Small intestine (tissue), 7 donors: ENCODE results near the gene RRAGC. TPM values are rescaled to one million over a fixed set of nuclear protein-coding genes. Genes with fewer than 3 reads are reported as not detected.
"Not testable (repeated sequence)": the region's sequence is repeated elsewhere in the genome, so short reads cannot be mapped to it uniquely, and the experiment has no call there.

Experiments used
- DNase-seq, 2 donors: peaks; one replicate each; pipeline versions ENCODE4 v3.0.0 to v3.0.0-alpha.2; 2013
- FAIRE-seq: peaks from 2 replicates; lab custom pipeline; 2012; peaks lifted over from hg19 to GRCh38; lab: Jason Lieb, UNC
- H3K27ac ChIP-seq, 3 donors: one replicate each; pipeline ENCODE4 v1.5.1; 2013; ENCODE audit warnings: low read length in 2 of 3, mild to moderate bottlenecking in 2 of 3, control low read depth in 1 of 3, inconsistent platforms in 1 of 3, low read depth in 1 of 3, moderate library complexity in 1 of 3
- H3K27me3 ChIP-seq, 3 donors: one replicate each; pipeline ENCODE4 v1.6.1; 2013; ENCODE audit warnings: low read length in 3 of 3, inconsistent platforms in 1 of 3; ENCODE audit not compliant: control insufficient read depth in 3 of 3, insufficient read depth in 3 of 3
- H3K36me3 ChIP-seq, 3 donors: one replicate each; pipeline ENCODE4 v1.6.1; 2013; ENCODE audit warnings: low read length in 3 of 3, inconsistent platforms in 1 of 3, low read depth in 1 of 3, mild to moderate bottlenecking in 1 of 3, moderate library complexity in 1 of 3; ENCODE audit not compliant: control insufficient read depth in 3 of 3, insufficient read depth in 2 of 3
- H3K4me1 ChIP-seq, 3 donors: one replicate each; pipeline ENCODE4 v1.6.1; 2013; ENCODE audit warnings: low read length in 2 of 3, inconsistent platforms in 1 of 3, low read depth in 1 of 3, mild to moderate bottlenecking in 1 of 3, moderate library complexity in 1 of 3; ENCODE audit not compliant: control insufficient read depth in 3 of 3, insufficient read depth in 2 of 3
- H3K4me3 ChIP-seq, 3 donors: one replicate each; pipeline ENCODE4 v1.5.1; 2013; ENCODE audit warnings: low read length in 3 of 3, control low read depth in 1 of 3, inconsistent platforms in 1 of 3, low read depth in 1 of 3, mild to moderate bottlenecking in 1 of 3, moderate library complexity in 1 of 3
- H3K9me3 ChIP-seq, 2 donors: one replicate each; pipeline ENCODE4 v1.6.1; 2013; ENCODE audit warnings: low read depth in 1 of 2, low read length in 1 of 2; ENCODE audit not compliant: control insufficient read depth in 2 of 2, insufficient read depth in 1 of 2
- WGBS, 3 donors: extraction: QIAGEN DNeasy Blood & Tissue Kit; methylation state at CpG; one replicate each; pipeline ENCODE4 v1.1.7; 2013; 5-methylcytosine and 5-hydroxymethylcytosine counted together
- polyA plus RNA-seq, 4 donors: library from polyadenylated mRNA; stranded (reverse) in 3 of 4; unstranded in 1 of 4; fragments of 200-250 nt in 3 of 4; fragments of 120-200 nt in 1 of 4; gene quantifications; one replicate each; pipeline versions ENCODE4 v1.2.1 to v1.2.3, GENCODE V29; 2013
- donor health status: healthy with polysubstance abuse.
- donor health status: control.
- donor health status: control.
- donor health status: Bipolar disorder and iron deficiency.
- donor health status: healthy.

RRAGC gene
- polyA plus RNA-seq, 4 donors, result 15.1 to 27.9 (median 25.8) TPM

DNA sequence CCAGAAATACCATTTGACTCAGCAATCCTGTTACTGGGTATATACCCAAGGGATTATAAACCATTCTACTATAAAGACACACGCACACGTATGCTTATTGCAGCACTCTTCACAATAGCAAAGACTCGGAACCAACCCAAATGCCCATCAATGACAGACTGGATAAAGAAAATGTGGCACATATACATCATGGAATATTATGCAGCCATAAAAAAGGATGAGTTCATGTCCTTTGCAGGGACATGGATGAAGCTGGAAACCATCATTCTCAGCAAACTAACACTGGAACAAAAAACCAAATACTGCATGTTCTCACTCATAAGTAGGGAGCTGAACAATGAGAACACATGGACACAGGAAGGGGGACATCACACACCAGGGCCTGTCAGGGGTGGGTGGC lies 14.5 kb downstream of the RRAGC start:
- FAIRE-seq, H3K9me3 ChIP-seq, H3K4me1 ChIP-seq, H3K27ac ChIP-seq, H3K4me3 ChIP-seq, DNase-seq, H3K27me3 ChIP-seq: not testable (repeated sequence)
- 93 to 99% (median 96%) methylated on average over 3 of the region's 3 CpGs for WGBS, 3 donors
- peaks cover 2 to 29% (median 21%) of the 10 kb centered on the region in 3 donors for H3K36me3 ChIP-seq

DNA sequence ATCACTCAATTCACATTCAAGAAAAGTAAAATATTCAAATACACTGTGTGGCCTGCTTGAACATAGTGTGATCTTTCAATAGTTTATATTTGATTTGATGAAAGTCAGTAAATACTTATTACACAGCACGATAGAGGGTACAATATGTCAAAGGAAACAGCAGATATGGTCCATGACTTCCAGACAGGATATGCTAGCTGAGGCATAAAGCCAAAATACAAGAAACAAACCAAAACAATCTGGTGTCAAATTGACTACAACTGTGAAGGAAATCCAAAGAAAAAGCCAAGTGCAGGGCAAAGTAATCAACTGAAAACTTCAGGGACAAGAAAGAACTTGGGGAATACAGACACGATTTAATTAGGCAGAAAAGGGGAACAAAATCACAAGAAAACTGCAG lies 19.3 kb downstream of the RRAGC start:
- Histone ChIP-seq H3K36me3 (peaks cover 0 to 26% (median 18%) of the 10 kb centered on the region in 3 donors), H3K27me3 (no peaks in the 10 kb centered on the region), H3K9me3 (no peaks in the 10 kb centered on the region), H3K4me1 (no peaks in the 10 kb centered on the region), H3K27ac (no peak overlapping the region), H3K4me3 (no peak overlapping the region)
- no peak for DNase-seq
- 57 to 81% (median 77%) methylated on average over 2 of the region's 2 CpGs for WGBS, 3 donors
- FAIRE-seq, result no peak

DNA sequence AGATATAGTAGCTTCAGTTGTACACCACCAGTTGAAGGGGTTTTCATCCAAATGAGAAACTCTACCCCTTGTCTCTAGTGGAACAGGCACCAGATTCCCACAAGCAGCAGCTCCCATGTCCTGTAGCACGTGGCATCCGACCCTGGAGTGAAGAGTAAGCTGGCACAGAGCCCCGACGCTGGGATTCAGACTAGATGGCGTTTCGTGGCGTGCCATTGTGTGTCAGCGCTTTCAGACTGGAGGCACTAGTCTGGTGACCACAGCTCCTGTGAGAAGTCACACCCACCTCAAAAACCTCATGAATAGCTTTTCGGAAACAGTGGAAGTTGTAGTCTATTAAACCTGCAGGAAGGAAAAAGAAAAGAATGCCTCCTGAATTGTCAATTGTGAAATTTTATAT lies 20.2 kb downstream of the RRAGC start:
- H3K4me1 ChIP-seq, result no peaks in the 10 kb centered on the region
- DNase-seq, result no peak
- FAIRE-seq, result no peak
- WGBS, 3 donors, result 84 to 96% (median 92%) methylated on average over 9 of the region's 9 CpGs
- H3K27me3 ChIP-seq, result no peaks in the 10 kb centered on the region
- H3K4me3 ChIP-seq, result no peak overlapping the region
- H3K9me3 ChIP-seq, result no peaks in the 10 kb centered on the region
- H3K36me3 ChIP-seq, result peaks cover 0 to 23% (median 17%) of the 10 kb centered on the region in 3 donors
- no peak overlapping the region for H3K27ac ChIP-seq

DNA sequence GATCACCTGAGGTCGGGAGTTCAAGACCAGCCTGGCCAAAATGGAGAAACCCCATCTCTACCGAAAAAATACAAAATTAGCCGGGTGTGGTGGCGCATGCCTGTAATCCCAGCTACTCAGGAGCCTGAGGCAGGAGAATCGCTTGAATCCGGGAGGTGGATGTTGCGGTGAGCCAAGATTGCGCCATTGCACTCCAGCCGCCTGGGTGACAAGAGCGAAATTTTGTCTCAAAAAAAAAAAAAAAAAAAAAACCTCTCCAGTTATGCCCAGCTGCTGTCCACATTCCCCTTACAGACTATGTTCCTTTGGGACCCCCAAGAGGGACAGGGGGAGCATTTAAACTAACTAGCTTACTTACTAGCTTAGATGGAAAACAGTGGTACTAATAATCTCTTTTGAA lies 23.3 kb downstream of the RRAGC start:
- not testable (repeated sequence) for H3K4me3 ChIP-seq, H3K27ac ChIP-seq, H3K9me3 ChIP-seq, DNase-seq, FAIRE-seq, H3K4me1 ChIP-seq, H3K27me3 ChIP-seq
- WGBS, 3 donors, result 92 to 97% (median 95%) methylated on average over 10 of the region's 10 CpGs
- peaks cover 0 to 18% (median 13%) of the 10 kb centered on the region in 3 donors for H3K36me3 ChIP-seq

DNA sequence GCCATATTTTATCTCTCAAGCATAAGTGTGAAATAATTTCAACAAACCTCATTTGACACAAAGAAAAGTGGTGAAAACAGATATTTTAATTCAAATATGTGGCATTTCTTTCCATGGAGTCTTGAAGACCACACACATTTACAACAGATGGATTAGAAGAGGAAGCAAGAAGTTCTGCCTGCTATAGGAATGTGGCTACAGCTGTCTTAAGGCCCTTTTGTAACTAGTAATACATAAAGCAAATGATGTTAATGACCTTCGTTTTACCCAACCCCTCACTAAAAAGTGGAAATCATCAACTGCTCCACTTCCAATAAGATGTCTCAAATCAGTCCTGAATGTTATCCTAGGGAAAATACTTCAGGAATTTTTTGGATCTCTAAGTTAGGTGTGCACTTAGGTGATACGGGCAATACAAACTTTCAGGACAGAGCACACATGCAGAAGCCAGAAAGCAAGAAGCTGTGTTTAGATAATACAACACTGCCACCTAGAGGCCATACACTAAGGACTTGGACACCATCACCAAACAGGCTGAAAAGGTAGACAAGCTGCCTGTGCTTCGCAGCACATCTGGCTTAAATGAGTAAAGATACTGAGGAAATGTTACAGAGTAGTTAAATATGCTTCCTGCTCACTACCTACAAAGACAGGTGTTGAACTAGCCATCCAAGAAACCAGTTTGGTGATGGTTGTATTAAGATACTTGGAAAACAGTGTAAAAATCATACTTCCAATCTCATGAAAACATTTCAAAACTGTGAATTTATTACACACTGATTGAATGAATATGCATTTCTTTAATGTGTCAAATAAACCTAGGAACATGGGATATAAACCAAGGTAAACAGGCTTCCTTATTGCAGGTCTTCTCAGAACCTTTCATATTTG lies 24.4 kb downstream of the RRAGC start:
- Histone ChIP-seq H3K4me1 (no peaks in the 10 kb centered on the region), H3K27ac (no peak overlapping the region), H3K36me3 (peaks cover 0 to 14% (median 11%) of the 10 kb centered on the region in 3 donors), H3K27me3 (peaks cover 0 to 2% (median 0%) of the 10 kb centered on the region in 3 donors), H3K9me3 (no peaks in the 10 kb centered on the region), H3K4me3 (no peak overlapping the region)
- FAIRE-seq (no peak), DNase-seq (peak; percentile 81 to 82)
- 21 to 24% (median 21%) methylated on average over 3 of the region's 3 CpGs for WGBS, 3 donors

DNA sequence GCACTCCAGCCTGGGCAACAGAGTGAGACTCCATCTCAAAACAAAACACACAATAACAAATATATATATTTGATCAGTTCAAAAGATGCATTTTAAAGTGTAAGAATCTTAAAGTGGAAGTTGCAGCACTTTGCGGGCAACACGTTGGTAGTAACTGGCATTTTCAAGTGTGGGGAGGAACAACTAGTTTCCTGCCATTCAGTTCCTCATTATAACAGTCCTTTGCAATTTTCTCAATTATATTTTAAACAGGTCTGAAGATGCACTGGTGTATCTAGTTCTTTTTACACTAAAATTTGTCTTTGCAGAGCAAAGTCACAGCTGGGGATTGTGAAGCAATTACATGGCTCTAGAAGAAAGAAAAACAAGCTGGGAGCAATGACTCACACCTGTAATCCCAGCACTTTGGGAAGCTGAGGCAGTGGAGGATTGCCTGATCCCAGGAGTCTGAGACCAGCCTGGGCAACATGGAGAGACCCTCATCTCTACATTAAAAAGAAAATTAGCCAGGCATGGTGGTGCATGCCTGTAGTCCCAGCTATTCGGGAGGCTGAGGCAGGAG lies 25.3 kb downstream of the RRAGC start:
- DNase-seq, result no peak
- 81 to 89% (median 84%) methylated on average over 3 of the region's 3 CpGs for WGBS, 3 donors
- no peak for FAIRE-seq

DNA sequence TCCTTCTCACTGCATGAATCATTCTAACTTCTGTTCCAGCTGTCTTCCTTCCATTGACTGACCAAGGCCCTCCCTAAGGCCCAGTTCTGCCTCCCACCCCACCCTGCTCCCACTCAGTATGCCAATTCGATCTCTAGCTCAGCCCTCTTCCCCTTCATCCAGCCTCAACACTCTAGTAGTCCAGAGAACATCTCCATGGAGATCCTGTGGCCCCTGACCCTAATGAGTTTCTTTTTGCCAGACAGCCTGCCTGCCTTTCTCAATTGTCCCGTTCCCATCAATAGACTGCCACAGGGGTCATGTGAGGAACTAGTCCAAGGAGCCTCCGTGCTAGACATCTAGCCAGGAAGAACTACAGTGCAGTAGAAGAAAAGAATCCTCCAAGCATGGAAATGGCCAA lies 26.4 kb downstream of the RRAGC start:
- H3K4me1 ChIP-seq, result no peaks in the 10 kb centered on the region
- 58 to 71% (median 62%) methylated on average over 3 of the region's 3 CpGs for WGBS, 3 donors
- no peak overlapping the region for H3K4me3 ChIP-seq
- H3K27me3 ChIP-seq, result peaks cover 0 to 2% (median 2%) of the 10 kb centered on the region in 3 donors
- peaks cover 0 to 2% (median under 1%) of the 10 kb centered on the region in 3 donors for H3K36me3 ChIP-seq
- FAIRE-seq (no peak), DNase-seq (no peak)
- no peak overlapping the region for H3K27ac ChIP-seq
- H3K9me3 ChIP-seq, result no peaks in the 10 kb centered on the region

More for the DNA sequence above, 25.3 kb downstream of the RRAGC start:
- Histone ChIP-seq H3K9me3 (no peaks in the 10 kb centered on the region), H3K27me3 (peaks cover 0 to 2% (median 1%) of the 10 kb centered on the region in 3 donors), H3K27ac (no peak overlapping the region), H3K4me1 (no peaks in the 10 kb centered on the region), H3K36me3 (peaks cover 0 to 11% (median 6%) of the 10 kb centered on the region in 3 donors), H3K4me3 (no peak overlapping the region)

DNA sequence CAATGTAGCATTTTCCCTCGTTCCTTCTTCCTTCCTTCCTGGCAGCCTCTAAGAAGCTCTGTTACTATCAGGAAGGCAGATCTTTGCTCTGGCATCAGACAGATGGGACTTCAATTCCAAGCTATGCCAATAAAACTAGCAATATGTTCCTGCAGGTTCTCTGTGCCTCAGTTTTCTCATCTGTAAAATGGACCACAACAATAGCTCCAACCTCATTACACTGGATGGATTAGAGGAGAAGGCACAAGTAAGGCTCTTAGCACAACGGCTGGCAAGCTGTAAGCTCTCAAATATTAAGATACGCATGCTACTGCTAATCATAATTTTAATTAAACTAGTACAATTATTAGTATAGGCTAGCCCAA lies 27.2 kb downstream of the RRAGC start:
- peaks cover 0 to 2% (median 0%) of the 10 kb centered on the region in 3 donors for H3K36me3 ChIP-seq
- H3K27ac ChIP-seq, result no peak overlapping the region
- no peak for DNase-seq
- no peaks in the 10 kb centered on the region for H3K4me1 ChIP-seq
- FAIRE-seq, result no peak
- no peaks in the 10 kb centered on the region for H3K9me3 ChIP-seq
- no peak overlapping the region for H3K4me3 ChIP-seq
- peaks cover 0 to 2% (median 2%) of the 10 kb centered on the region in 3 donors for H3K27me3 ChIP-seq
- 76 to 82% (median 78%) methylated on average over 3 of the region's 3 CpGs for WGBS, 3 donors
